Fibroblast of skin of right biceps (primary cell): ENCODE measurements around the gene HSPA12A.

Experiments used
- DNase-seq: peaks from one replicate; pipeline ENCODE4 v3.0.0-alpha.2; 2013

The HSPA12A gene

DNA sequence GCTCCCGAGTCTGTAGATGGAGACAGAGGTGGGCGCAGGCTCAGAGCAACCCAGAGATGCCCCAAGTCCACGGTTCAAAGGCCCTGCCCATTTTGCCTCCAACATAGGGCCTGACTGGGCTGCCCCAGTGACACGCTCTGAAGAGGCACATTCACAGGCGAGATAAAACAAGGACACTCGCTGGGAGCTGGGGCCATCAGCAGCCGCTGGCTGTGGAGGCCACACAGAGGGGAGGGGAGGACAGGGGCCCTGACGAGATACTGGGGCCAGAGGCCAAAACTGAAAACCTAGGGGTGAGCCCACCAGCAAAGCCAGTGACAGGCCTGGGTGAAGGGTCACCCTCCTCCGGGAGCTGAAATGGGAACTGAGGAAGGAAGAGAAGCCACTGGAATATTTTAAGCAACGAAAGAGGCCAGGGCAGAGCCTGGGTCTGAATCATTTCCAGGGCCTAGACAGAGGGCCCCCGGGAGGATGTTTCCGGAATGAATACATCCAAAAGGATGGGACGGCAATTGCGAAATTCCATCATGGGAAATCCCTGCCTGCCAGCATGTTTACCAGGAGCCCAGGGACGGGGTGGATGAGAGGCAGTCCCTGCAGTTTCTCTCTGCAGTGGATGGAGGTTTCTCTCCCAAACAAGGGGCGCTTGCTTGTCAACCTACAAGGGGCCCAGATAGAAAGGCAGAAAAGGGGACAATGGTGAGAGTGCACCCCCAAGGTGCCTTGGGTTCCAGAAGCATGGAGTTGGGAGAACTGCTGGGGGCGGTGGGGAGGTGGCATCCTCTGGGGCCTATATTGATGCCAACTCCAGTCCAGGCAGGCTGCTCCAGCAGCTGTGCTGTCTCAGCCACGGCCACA lies 29.0 kb upstream of the HSPA12A start:
- peak; percentile 91 for DNase-seq

DNA sequence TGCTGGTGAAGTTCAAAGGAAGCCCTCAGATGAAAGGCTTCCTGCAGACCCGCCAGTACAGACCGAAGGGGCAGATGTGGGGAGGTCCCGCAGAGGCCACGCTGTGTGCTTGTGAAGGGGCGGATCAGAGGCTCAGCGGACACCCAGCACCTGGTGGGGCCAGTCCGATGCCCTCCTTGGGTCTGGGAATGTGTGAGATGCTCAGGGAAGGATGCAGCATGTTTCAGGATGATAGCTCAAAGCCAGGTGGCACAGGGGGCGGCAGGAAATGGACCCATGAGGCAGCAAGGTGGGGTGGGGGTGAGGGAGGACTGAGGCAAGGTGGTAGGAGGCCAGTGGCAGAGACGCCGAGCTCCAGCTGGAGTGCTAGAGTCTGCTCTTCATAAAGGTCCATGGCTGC lies 27.9 kb upstream of the HSPA12A start:
- no peak for DNase-seq

DNA sequence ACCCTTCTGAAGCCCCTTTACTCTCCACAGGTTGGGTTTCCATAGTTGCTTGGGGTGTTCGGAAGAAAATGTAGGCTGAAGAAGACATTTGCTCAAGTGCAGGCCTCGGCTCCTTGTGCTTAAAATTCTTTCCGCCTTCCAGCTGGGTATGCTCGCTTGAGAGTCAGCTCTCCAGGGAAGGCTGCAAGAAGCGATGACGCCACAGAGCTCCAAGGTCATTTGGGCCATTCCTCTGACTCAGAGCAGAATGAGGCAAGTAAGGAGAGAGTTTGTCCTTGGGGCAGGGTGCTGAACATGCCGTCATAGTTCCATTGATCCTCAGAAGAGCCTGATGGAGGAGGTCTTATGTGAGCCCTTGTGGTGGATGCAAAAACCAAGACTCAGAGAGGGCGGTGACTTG lies 27.4 kb upstream of the HSPA12A start:
- peak; percentile 69 for DNase-seq

DNA sequence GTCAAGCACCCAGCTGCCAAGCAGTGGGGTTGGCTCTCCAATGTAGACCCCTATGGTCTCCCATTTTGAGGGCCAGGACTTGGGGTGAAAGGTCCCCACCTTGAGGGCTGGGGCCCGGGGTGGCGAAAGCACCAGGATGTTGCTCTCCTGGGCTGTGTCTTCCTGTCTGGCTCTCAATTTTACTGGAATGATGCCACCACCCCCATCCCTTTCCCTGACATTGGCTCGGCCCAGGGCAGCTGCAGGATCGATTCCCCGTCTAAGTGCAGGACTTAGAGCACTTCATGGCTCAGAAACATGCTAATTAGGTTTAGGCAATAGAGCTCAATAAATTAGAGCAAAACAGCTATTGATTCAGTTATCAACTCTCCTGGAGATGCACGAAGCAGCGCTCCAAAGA lies 27.0 kb upstream of the HSPA12A start:
- DNase-seq: no peak

DNA sequence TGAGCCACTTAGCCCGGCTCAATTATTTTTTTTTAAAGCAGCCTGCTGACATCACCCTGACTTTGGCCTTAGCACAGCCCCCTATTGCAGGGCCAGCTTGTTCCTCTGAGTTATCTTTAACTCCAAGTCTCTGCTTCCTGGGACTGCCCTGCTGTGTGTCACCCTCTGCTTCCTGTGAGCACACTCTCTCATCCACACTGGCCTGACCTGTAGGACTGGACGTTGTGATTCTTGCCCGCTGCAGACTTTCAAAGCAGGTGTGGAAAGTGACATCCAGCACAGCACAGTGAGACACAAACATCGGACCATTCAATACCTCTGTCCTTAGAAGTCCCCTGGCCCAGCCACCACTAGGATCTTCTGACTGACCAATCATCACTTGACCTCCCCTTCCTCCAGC lies 26.4 kb upstream of the HSPA12A start:
- DNase-seq: no peak

DNA sequence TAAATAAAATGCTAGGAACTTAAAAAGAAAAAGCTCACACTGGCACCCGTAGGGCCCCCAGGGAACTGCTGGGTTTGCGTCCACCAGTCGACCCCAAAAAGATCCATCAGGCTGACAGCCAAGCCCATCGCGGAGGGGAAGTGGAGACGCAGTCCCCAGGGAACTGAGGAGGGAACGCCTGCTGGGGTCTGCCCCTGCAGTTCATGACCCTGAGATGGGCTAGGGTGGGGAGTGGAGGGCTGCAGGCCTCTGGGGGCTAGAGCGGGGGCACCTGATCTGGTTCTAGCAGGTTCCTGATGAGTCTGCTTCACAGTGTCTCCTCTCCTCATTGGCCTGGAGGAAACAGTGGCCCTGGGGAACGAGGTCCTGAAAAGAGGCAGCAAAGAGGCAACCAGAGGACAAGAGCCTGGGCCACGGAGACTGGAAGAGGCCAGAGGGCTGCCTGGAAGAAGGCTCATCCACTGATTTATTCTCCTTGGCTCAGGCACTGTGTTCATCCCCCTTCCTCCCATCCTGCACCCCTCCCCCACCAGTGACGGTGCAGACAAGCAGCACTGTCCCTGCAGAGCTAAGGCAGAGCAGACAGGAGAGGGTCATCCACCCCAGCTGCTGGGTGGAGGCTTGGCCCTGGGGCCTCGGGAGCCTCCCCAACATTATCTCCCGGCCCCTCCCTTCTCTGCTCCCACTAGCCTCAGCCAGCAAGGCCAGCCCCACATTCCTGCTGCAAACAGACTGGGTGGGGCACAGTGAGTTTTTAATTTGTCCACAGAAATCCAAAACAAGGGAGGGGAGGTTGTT lies 24.7 kb upstream of the HSPA12A start:
- peak; percentile 26 for DNase-seq

DNA sequence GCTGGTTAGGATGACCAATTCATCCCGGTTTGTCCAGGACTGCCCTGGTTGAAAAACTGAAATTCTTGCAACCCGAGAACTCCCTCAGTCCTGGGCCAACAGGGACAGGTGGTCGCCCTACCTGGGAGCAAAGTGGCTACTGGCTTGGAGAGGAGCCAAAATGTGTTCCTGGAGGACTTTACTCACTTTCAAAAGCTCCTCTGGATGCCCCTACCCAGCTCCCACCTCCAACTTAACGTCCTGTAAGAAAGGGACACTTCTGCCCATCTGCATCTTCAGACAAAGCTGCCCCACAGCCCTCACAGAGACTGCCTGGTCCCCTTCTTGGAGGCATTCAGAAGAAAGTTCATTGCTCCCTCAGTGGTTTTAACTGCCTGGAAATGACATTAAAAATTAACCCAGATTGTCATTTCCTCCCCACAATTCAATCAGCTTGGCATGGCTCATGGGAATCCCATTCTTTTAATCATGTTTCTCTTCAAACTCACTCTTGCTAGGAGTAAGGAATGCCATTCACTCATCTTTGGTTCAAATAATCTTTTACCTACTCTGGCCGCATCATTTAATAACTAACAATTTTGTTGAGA lies 24.0 kb upstream of the HSPA12A start:
- DNase-seq: no peak

DNA sequence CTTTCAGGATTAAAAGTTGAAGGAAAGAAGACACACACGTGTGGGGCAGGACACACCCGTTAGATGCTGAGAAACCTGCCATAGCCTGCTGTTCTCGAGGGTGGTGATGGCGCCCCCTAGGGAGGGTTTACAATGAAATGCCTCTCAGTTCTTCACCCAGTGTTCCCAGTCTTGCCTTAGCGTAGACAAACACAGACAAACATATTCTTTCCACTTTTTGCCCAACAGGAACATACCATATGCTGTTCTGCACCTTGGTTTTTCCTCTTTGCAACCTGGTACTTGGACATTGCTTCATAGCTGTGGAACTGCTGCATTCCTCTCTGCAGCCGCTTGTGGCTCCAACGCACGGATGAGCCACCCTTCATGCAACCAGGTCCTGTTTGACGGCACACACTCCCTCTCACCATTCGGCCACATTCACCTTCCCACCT lies 23.3 kb upstream of the HSPA12A start:
- DNase-seq: no peak

DNA sequence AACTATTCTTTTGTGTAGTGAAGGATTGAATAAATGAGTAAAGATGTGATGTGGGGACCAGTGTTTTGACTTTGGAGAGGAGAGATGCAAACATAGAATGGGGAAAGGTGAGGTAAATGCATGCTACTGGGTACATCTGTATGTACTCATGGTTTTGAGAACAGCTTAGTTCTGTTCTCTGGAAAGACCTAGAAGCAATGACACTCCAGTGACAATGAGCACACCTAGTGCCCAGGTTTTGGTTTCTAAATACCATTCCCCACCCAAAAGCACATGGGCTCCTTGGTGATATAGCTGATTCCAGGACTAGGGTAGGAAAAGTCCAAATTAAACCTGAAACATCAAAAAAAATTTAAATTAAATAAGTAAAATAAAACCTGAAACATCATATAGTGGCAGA lies 22.6 kb upstream of the HSPA12A start:
- DNase-seq: no peak

DNA sequence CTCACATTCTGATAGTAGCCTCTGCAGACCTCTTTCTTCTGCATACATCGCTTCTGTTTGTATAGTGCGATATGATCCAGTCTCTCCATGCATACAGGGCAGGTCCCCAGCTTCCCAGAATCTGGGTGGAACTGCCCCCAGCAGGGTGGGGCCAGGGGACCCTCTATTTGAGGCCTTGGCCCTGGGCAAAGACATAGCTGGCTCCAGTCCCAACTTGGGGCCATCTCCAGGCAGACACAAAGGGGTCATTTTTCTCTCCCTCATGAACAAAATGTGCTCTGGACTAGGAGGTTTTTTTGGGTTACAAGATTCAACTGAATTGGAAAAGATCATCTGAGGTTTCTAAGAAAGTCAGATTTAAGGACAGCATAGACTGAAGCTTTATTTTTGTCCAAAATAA lies 21.1 kb upstream of the HSPA12A start:
- no peak for DNase-seq

DNA sequence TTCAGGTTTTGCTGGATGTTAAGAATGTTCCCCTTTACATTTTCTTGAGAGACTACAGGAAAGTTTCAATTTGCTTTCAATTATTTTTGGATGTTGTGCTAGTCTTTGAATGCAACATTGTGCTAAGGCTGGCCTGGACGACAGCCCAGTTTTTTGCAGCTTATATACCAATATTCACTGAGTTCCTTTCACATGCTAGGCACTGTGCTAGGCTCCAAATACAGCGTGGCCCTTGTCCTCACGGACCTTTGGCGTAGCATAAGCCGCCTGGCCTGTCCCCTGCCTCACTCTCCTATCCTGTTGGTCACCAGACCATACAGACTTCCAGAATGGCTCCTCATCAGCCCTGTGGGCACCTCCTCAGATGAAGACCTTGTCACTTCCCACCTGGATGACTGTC lies 19.5 kb upstream of the HSPA12A start:
- no peak for DNase-seq

DNA sequence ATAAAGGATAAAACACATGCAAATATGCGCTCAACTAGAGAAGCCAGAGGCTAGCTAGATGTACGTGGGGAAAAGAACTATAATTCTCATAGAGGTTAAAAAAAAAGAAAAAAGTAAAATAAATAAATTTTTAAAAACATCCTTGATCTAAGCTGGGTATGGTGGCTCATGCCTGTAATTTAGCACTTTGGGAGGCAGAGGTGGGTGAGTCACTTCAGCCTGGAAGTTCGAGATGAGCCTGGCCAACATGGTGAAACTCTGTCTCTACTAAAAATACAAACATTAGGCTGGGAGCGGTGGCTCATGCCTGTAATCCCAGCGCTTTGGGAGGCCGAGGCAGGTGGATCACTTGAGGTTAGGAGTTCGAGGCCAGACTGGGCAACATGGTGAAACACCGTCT lies 18.6 kb upstream of the HSPA12A start:
- no peak for DNase-seq

DNA sequence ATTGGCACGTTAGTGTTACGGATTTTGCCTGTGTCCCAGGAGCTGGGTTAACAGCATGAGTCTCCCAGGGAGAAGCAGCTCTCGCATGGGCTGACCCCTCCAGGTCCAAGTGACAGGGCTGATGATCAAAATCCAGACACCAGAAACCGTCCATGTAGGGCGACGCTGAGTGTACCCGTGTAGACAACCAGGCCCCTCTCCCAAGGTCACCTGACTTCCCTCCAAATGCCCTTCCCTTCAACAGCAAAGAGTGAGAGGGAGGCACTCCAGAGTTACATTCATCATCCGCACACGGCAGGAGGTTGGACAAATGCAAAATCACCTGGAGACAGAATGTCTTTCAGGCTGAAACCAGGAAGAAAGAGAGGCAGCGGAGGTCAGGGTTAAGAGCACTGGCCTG lies 14.9 kb upstream of the HSPA12A start:
- no peak for DNase-seq

DNA sequence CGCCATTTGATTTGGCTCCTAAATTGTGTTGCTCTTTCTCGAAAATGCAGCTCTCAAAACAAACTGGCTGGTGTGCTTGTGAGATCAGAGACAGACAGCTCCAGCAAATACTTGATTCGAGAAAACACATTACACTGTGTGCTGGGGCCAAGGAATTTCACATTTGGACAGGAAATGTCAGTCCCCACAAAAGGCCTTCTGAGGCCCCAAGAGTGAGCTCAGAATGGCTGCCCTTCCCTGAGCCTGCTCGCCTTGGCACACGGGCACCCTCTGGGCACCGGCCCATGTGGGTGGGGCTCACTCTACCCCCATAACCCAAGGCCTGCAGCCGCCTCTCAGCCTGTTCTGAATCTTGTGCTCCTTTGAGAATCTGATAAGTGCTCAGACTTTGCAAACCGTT lies 13.9 kb upstream of the HSPA12A start:
- DNase-seq: no peak

DNA sequence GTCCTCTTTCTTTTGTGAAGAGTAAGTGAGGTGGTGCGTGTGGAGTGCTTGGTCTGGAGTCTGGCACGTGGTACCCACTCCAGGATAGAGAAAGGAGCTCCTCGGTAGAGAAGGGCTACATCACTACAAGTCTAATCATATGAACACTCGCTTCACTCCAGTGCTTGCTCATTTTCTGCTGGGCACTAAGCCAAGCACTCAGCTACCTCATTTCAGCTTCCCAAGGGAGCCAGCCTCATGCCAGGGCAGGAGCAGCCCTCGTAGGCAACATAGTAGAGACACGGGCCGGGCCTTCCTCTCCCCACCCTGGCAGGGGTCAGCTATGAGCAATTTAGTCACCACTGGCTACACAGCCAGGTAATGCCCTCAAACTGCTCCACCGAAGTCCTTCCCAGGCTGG lies 11.4 kb upstream of the HSPA12A start:
- peak; percentile 25 for DNase-seq

DNA sequence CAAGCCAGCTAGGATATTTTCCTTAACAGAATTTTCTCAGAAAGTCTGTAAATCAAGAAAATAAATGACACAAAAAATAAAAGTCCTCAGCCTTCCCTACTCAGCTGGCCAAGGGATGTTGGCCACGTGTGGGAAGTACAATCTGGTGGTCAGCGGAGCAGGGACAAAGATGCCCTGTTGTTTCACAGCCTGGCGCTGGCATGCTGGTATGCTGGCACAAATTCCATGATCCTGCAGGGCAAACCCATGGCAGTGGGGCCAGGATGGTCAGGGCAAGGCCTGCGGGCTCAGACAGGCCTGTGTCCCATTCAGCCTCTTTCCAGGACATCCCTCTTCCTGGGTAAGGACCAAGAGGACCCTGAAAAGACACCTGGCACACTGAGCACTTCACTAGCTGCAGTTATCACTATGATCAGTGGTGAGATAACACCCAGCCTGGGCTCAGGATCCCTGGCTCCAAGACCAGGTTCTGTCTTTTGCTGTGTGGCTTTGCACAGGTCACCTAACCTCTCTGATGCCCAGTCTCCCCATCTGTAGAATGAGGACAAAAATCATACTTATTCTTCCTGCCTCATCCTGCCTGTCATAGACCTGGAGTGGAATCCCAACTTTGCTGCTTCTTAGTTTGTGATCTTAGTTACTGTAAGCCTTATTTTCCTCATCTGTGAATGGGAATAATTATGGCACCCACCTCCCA lies 10.8 kb upstream of the HSPA12A start:
- no peak for DNase-seq

DNA sequence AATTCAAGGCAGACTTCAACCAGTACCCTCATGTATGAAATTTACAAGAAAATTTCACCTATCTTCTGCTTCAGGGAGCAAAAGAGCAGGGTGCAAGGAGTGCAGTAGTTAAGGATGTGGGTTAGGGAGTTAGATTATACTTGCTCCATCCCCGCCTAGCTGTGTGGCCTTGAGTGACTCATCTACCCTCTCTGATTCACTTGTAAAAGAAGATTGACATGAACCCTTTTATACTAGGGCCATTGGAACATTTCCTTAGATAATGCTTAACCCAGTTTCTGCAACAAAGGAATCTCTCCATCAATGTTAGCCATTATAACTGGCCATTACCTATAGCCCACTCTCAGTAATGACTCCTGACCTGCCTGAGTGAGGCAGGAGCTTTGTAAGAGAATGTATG lies 10.2 kb upstream of the HSPA12A start:
- DNase-seq: no peak

DNA sequence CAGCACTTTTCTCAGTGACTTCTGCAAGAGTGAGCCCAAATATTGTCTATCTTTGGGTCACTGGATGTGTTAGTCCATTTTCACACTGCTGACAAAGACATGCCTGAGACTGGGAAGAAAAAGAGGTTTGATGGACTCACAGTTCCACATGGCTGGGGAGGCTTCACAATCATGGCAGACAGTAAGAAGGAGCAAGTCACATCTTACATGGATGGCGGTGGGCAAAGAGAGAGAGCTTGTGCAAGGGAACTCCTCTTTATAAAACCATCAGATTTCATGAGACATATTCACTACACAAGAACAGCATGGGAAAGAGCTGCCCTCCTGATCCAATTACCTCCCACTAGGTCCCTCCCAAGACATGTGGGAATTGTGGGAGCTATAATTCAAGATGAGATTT lies 6.1 kb upstream of the HSPA12A start:
- no peak for DNase-seq

DNA sequence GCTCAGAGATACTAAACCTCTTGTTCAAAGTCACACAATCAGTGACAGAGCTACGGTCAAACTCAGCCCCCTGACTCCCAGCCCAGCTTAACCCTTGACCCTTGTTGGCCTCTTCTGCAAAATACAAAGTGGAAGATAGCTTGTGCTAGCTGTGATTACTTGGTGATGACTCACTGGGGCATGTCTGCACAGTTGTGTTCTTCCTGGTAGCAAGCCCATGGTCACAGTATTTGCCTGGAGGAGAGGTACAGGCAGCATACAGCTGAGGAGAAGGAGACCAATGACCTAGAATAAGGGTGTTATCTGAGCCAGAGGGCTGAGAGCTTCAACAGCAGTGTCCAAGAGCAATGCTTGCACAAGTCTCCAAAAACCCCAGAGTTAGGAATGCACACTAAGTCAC lies 5.7 kb upstream of the HSPA12A start:
- peak; percentile 35 for DNase-seq

DNA sequence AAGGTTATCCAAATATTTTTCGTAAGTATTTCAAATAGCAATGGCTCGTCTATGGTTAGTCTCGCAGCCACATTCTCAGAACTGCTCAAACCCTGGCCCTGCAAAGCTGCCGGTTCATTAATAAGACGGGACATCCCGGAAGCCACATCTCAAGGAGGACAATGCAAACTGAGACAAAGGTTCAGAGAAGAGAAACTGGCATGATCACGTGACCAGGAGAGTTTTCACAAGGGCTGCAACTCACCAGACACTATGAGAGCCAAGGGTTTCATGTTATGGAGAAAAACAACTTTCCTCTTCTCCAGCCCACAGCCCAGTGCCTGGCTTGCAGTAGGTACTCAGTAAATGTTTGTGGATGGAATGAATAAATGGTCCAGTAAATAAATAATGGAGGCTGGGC lies 5.0 kb upstream of the HSPA12A start:
- no peak for DNase-seq

DNA sequence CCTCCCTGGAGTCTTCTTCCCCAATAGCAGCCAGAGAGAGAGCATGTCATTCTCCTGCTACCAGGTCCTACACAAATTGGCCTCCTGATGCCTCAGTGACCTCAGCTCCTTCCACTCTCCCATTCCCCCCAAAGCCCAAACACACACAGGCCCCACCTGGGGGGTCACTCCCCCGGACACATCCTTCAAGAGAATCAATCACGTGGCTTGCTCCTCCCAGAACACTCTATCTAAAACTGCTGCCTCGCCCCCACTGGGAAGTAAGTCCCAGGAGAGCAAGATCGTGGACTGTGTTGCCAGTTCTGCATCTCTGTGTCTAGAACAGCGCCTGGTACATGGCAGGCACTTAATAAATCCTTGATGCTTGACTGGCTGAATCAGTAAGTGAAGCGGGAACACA lies 2.5 kb upstream of the HSPA12A start:
- DNase-seq: no peak

DNA sequence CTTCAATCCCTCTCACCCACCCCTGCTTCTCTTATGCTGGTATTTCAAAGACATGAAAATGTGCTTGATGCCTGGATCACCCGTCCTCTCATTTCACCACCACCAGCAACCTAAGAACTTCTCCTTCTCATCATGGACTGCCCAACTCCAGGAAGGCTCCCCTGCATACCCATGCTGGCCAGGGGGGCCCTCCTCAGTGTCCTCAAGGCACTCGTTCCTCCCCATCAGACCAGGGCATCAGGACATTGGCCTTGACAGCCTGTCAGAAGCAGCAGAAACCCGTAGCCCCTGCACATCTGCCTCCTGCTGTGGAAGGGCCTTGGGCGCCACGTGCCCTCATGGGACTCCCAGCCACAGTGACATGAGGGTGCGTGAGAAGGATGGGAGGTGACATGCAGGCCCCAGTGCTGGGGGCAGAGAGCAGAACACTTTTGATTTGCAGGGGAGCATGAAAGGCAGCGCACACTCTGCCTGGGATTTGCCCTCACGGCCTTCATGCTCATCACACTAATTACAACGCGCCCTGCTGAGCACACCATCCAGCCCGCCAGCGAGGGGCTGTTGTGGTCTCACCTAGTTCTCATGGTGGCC lies 1.9 kb upstream of the HSPA12A start:
- DNase-seq: no peak
